PFSK-1 (cell line): Measurements from ENCODE around the gene SLC24A3.

Experiments
- POLR2AphosphoS5 ChIP-seq: IDR thresholded peaks from 2 replicates; pipeline ENCODE4 v1.6.1; 2012; ENCODE audit warnings: low read depth, mild to moderate bottlenecking, control low read depth, low read length, moderate library complexity
- SIN3A ChIP-seq: IDR thresholded peaks from 2 replicates; pipeline ENCODE4 v1.6.1; 2012; ENCODE audit warnings: mild to moderate bottlenecking, low read length, moderate library complexity, borderline replicate concordance; ENCODE audit not compliant: insufficient read depth
- TAF1 ChIP-seq: IDR thresholded peaks from 2 replicates; pipeline ENCODE4 v1.6.1; 2012; ENCODE audit warnings: low read length, control low read depth, borderline replicate concordance; ENCODE audit not compliant: insufficient read depth
- TF ChIP-seq, protein P1 (sequence below), 2 experiments: IDR thresholded peaks; 2 replicates each; pipeline versions ENCODE4 v1.6.1 to v1.8.0; 2011 to 2012; ENCODE audit warnings: low read depth in 2 of 2, low read length in 2 of 2, control low read depth in 1 of 2, inconsistent platforms in 1 of 2, mild to moderate bottlenecking in 1 of 2, moderate library complexity in 1 of 2; ENCODE audit not compliant: insufficient read depth in 1 of 2

DNA sequence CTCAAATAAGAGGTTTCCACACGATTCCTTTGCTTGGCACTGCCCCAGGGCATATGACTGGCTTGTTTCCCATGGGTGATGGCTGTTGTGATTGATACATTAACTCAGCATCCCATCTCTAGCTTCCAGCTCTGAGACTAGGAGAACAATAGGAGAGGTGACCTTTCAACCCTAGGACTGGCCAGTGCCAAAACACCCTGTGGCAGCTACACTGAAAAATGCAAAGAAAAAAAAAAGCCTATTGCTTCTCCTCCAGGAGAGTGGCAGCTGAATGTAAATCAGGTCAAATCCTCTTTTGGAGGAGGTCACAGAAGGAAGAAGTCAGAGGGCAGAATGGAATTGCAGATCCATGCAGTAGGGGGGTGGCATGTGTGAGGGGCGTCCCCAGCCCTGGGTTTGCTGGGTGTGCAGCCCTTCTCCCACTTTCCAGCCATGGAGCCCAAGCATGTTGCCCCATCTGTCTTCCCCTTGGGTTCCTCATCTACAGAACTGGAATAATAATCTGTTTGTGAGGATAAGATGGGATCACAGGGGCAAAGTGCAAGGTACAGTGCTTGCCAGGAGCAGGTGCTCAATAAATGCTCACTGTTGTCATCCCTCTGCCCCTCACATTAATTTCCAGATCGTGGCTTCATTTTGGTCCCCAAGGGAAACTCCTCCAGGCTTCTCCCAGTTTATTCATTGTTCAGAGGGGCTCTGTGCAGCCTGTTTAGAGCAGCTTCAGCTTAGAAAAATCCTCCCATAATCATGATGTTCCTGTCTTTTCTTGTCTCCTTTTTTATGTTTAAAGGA is 300.6 kb downstream of the SLC24A3 start:
- TF ChIP-seq, protein P1, sequence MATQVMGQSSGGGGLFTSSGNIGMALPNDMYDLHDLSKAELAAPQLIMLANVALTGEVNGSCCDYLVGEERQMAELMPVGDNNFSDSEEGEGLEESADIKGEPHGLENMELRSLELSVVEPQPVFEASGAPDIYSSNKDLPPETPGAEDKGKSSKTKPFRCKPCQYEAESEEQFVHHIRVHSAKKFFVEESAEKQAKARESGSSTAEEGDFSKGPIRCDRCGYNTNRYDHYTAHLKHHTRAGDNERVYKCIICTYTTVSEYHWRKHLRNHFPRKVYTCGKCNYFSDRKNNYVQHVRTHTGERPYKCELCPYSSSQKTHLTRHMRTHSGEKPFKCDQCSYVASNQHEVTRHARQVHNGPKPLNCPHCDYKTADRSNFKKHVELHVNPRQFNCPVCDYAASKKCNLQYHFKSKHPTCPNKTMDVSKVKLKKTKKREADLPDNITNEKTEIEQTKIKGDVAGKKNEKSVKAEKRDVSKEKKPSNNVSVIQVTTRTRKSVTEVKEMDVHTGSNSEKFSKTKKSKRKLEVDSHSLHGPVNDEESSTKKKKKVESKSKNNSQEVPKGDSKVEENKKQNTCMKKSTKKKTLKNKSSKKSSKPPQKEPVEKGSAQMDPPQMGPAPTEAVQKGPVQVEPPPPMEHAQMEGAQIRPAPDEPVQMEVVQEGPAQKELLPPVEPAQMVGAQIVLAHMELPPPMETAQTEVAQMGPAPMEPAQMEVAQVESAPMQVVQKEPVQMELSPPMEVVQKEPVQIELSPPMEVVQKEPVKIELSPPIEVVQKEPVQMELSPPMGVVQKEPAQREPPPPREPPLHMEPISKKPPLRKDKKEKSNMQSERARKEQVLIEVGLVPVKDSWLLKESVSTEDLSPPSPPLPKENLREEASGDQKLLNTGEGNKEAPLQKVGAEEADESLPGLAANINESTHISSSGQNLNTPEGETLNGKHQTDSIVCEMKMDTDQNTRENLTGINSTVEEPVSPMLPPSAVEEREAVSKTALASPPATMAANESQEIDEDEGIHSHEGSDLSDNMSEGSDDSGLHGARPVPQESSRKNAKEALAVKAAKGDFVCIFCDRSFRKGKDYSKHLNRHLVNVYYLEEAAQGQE (IDR thresholded peaks at IDR 0.05; ENCODE audit: insufficient read depth in 1 of 2, low read depth in 2 of 2, low read length in 2 of 2) = no peak
- TF ChIP-seq POLR2AphosphoS5 (no peak), TAF1 (no peak), SIN3A (no peak)
